GM18868 (cell line): ENCODE results near the gene NGEF.

Experiments
- ATAC-seq: cut with Tn5 transposase; IDR thresholded peaks from one replicate; pipeline ENCODE4 v1.9.1; 2021; ENCODE audit warnings: mild to moderate bottlenecking, moderate library complexity; ENCODE audit not compliant: unreplicated experiment

NGEF gene

GRCh38 chr2:233000886-233001750, 11.9 kb downstream of the NGEF start:
- no peak for ATAC-seq

- ATAC-seq, result no peak
Observed at GRCh38 chr2:232999354-232999753, 13.7 kb downstream of the NGEF start.

GRCh38 chr2:232998666-232998985, 14.4 kb downstream of the NGEF start:
- ATAC-seq, result no peak

- ATAC-seq, result no peak
Observed at GRCh38 chr2:232997749-232998665, 15.0 kb downstream of the NGEF start.

- no peak for ATAC-seq
Observed at GRCh38 chr2:232994446-232994845, 18.6 kb downstream of the NGEF start.

- no peak for ATAC-seq
Observed at GRCh38 chr2:232993231-232993821, 19.7 kb downstream of the NGEF start.

- ATAC-seq, result no peak
Observed at GRCh38 chr2:232986155-232986554, 26.9 kb downstream of the NGEF start.

GRCh38 chr2:232984451-232985207, 28.4 kb downstream of the NGEF start:
- no peak for ATAC-seq

- ATAC-seq, result no peak
Observed at GRCh38 chr2:232983669-232984140, 29.4 kb downstream of the NGEF start.

- ATAC-seq, result no peak
Observed at GRCh38 chr2:232982926-232983668, 30.0 kb downstream of the NGEF start.

- ATAC-seq, result no peak
Observed at GRCh38 chr2:232981767-232982360, 31.2 kb downstream of the NGEF start.

- ATAC-seq, result no peak
Observed at GRCh38 chr2:232981356-232981755, 31.7 kb downstream of the NGEF start.

- ATAC-seq, result no peak
Observed at GRCh38 chr2:232980683-232981082, 32.4 kb downstream of the NGEF start.

- ATAC-seq, result no peak
Observed at GRCh38 chr2:232979871-232980461, 33.1 kb downstream of the NGEF start.

- ATAC-seq, result no peak
Observed at GRCh38 chr2:232977438-232977971, 35.6 kb downstream of the NGEF start.

GRCh38 chr2:232976666-232977437, 36.2 kb downstream of the NGEF start:
- no peak for ATAC-seq

GRCh38 chr2:232976176-232976575, 36.9 kb downstream of the NGEF start:
- ATAC-seq, result no peak

- no peak for ATAC-seq
Observed at GRCh38 chr2:232974396-232974795, 38.7 kb downstream of the NGEF start.
